Activated CD4-positive, alpha-beta T cell treated with anti-CD3 and anti-CD28 coated beads, Interleukin-2, amount 10 ng/mL, durations not matched to agents 24 days and 14 days (primary cell): ENCODE measurements around the gene FLT1. TPM values are rescaled to one million over a fixed set of nuclear protein-coding genes. Genes with fewer than 3 reads are reported as not detected.

Experiments used
- DNase-seq: peaks from one replicate; pipeline ENCODE4 v3.0.0; 2022
- H3K27ac Mint-ChIP-seq: one replicate; pipeline ENCODE4 v1.8.0; 2022; ENCODE audit warnings: mild to moderate bottlenecking, mixed read lengths
- H3K27me3 Mint-ChIP-seq: one replicate; pipeline ENCODE4 v1.8.0; 2022; ENCODE audit warnings: mixed read lengths
- H3K36me3 Mint-ChIP-seq: one replicate; pipeline ENCODE4 v1.8.0; 2022; ENCODE audit warnings: low read depth, mild to moderate bottlenecking, mixed read lengths
- H3K4me1 Mint-ChIP-seq: one replicate; pipeline ENCODE4 v1.8.0; 2021; ENCODE audit warnings: mixed read lengths
- H3K4me3 Mint-ChIP-seq: one replicate; pipeline ENCODE4 v1.8.0; 2022; ENCODE audit warnings: mild to moderate bottlenecking, moderate library complexity, mixed read lengths
- H3K9me3 Mint-ChIP-seq: one replicate; pipeline ENCODE4 v1.8.0; 2021; ENCODE audit warnings: mixed read lengths
- intact Hi-C: fragments of 100-400 bp; cut with micrococcal nuclease; formaldehyde crosslinking; loops from one replicate; pipeline ENCODE4 v1.15.1; 2023
- total RNA-seq: library from RNA; stranded (reverse); gene quantifications from 2 replicates; pipeline ENCODE4 v1.2.3, GENCODE V29; 2022

FLT1 gene
- total RNA-seq, 1 donor from 2014 or later: 46.7 TPM

GRCh38 chr13:28432816-28433560, 61.9 kb downstream of the FLT1 start:
- intact Hi-C loops: no loop called here
- Mint-ChIP-seq H3K27ac (no peak overlapping the region), H3K27me3 (no peaks in the 10 kb centered on the region), H3K36me3 (peaks cover 25% of the 10 kb centered on the region), H3K4me3 (no peak overlapping the region), H3K9me3 (no peaks in the 10 kb centered on the region), H3K4me1 (peaks cover 6% of the 10 kb centered on the region)
- no peak for DNase-seq

DNA sequence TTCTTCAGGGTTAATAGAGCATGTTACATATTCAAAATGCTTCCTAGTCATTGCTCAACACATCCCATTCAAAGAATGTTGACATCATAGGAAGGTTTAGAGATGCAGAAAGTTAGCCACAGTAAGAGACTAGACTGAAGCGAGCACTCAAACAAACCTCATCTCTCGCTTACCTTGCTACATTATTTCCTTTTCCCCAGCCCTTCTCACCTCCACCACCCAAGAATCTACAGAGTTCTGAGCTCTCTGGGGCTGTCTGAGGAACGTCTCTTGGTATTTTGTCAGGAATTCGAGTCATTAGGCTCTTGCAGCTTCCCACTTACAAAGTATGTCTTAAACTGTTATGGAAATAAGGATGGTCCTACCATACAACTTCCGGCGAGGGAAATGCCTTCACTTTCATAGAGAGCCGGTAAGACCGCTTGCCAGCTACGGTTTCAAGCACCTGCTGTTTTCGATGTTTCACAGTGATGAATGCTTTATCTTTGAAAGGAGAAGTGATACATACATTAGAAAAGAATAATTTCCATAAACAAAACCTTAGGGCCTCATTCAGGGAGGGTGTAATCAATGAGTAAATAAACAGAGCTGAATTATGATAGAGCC, 65.1 kb downstream of the FLT1 start:
- DNase-seq: no peak
- Mint-ChIP-seq H3K36me3 (peaks cover 41% of the 10 kb centered on the region), H3K4me3 (no peak overlapping the region), H3K27me3 (no peaks in the 10 kb centered on the region), H3K9me3 (no peaks in the 10 kb centered on the region), H3K27ac (no peak overlapping the region), H3K4me1 (peaks cover 6% of the 10 kb centered on the region)
- intact Hi-C loops: no loop called here

GRCh38 chr13:28429096-28429495, 65.8 kb downstream of the FLT1 start:
- peaks cover 40% of the 10 kb centered on the region for H3K36me3 Mint-ChIP-seq
- H3K27me3 Mint-ChIP-seq: no peaks in the 10 kb centered on the region
- H3K27ac Mint-ChIP-seq: no peak overlapping the region
- intact Hi-C loops: no loop called here
- DNase-seq: no peak
- no peaks in the 10 kb centered on the region for H3K9me3 Mint-ChIP-seq
- peaks cover 6% of the 10 kb centered on the region for H3K4me1 Mint-ChIP-seq
- no peak overlapping the region for H3K4me3 Mint-ChIP-seq

GRCh38 chr13:28426381-28426780, 68.5 kb downstream of the FLT1 start:
- no peak for DNase-seq
- peaks cover 47% of the 10 kb centered on the region for H3K36me3 Mint-ChIP-seq
- intact Hi-C loops: no loop called here
- H3K9me3 Mint-ChIP-seq: peaks cover 11% of the 10 kb centered on the region
- H3K4me3 Mint-ChIP-seq: no peak overlapping the region
- peaks cover 20% of the 10 kb centered on the region for H3K4me1 Mint-ChIP-seq
- no peaks in the 10 kb centered on the region for H3K27me3 Mint-ChIP-seq
- no peak overlapping the region for H3K27ac Mint-ChIP-seq

GRCh38 chr13:28425793-28426192, 69.1 kb downstream of the FLT1 start:
- peaks cover 45% of the 10 kb centered on the region for H3K36me3 Mint-ChIP-seq
- intact Hi-C loops: no loop called here

GRCh38 chr13:28424541-28424940, 70.4 kb downstream of the FLT1 start:
- Mint-ChIP-seq H3K9me3 (peaks cover 11% of the 10 kb centered on the region), H3K27ac (no peak overlapping the region), H3K4me1 (peaks cover 15% of the 10 kb centered on the region), H3K27me3 (no peaks in the 10 kb centered on the region), H3K4me3 (no peak overlapping the region), H3K36me3 (peaks cover 37% of the 10 kb centered on the region)
- intact Hi-C loops: no loop called here
- DNase-seq: no peak

More at GRCh38 chr13:28425793-28426192, 69.1 kb downstream of the FLT1 start:
- Mint-ChIP-seq H3K27me3 (no peaks in the 10 kb centered on the region), H3K4me3 (no peak overlapping the region), H3K9me3 (peaks cover 11% of the 10 kb centered on the region), H3K4me1 (peaks cover 20% of the 10 kb centered on the region), H3K27ac (no peak overlapping the region)
- no peak for DNase-seq

- H3K4me3 Mint-ChIP-seq: peak overlapping the region; percentile 75
- no peak overlapping the region for H3K27ac Mint-ChIP-seq
These were observed 71.9 kb downstream of the FLT1 start for GRCh38 chr13:28423010-28423409.

GRCh38 chr13:28421676-28422410, 73.1 kb downstream of the FLT1 start:
- Mint-ChIP-seq H3K4me1 (peaks cover 15% of the 10 kb centered on the region), H3K27ac (no peak overlapping the region), H3K9me3 (peaks cover 11% of the 10 kb centered on the region), H3K27me3 (no peaks in the 10 kb centered on the region), H3K36me3 (peaks cover 29% of the 10 kb centered on the region), H3K4me3 (no peak overlapping the region)
- DNase-seq: no peak
- intact Hi-C loops: no loop called here

More at GRCh38 chr13:28423010-28423409, 71.9 kb downstream of the FLT1 start:
- peak; percentile 75 for DNase-seq
- Mint-ChIP-seq H3K4me1 (peaks cover 15% of the 10 kb centered on the region), H3K9me3 (peaks cover 11% of the 10 kb centered on the region), H3K36me3 (peaks cover 33% of the 10 kb centered on the region), H3K27me3 (no peaks in the 10 kb centered on the region)
- intact Hi-C loops: no loop called here

DNA sequence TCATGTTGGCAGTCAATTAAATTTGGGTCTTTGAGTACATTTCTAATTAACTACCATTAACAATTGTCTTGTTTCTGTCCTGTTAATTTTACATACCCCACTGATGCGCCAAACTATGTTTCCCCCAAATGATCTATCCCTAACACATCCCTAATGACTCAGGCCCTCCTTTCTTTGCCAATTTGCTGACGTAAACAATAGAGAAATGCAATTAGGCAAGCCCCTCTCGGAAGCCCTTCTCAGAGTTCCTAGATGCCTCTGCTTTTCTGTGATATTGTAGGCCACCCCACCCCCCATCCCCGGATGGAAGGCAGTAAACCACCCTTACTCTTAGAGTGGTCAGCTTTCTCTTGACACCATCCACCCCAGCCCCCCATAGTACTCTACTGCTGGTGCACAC, 74.2 kb downstream of the FLT1 start:
- H3K9me3 Mint-ChIP-seq: peaks cover 11% of the 10 kb centered on the region
- H3K27me3 Mint-ChIP-seq: no peaks in the 10 kb centered on the region
- peaks cover 22% of the 10 kb centered on the region for H3K36me3 Mint-ChIP-seq
- intact Hi-C loops: no loop called here
- no peak overlapping the region for H3K4me3 Mint-ChIP-seq
- DNase-seq: no peak
- H3K4me1 Mint-ChIP-seq: peaks cover 15% of the 10 kb centered on the region
- no peak overlapping the region for H3K27ac Mint-ChIP-seq

DNA sequence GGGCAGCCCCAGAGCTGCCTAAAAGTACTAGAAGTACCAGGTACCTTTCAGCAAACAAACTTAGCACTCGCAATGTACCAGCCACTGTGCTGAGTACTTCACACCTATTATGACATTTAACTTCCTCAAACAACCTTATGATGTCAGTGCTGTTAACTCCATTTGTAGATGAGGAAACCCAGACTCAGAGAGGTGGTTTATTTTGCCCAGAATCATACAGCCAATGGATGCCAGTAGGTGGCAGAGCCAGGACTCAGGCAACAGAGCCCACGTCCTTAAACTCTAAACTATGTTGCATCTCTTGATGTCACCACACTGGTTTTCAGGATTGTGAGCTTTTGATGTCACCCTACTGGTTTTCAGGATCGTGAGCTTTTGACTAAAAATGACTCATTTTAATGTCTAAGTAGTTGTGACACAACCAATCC, 78.9 kb downstream of the FLT1 start:
- Mint-ChIP-seq H3K4me1 (peaks cover 1% of the 10 kb centered on the region), H3K9me3 (no peaks in the 10 kb centered on the region), H3K36me3 (peaks cover 11% of the 10 kb centered on the region), H3K4me3 (no peak overlapping the region), H3K27me3 (no peaks in the 10 kb centered on the region), H3K27ac (no peak overlapping the region)
- intact Hi-C loops: no loop called here
- DNase-seq: no peak

DNA sequence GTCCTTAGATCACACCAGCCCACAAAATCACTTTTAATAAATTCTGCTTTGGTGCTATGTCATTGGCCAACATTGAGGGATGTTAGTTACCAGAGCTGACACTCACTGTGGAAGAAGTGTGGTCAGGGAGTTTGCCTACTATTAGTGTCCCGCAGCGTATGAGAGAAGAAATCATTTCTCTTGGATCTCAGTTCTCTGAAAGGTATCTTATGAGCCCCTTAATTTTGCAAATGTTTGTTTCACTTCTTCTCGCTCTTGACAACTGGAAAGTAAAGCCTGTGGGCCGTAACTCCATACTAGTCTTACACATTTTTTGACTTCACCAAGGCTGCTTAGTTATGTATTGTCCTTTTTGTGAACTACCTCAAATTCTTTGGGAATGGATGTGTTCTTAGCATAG, 80.9 kb downstream of the FLT1 start:
- Mint-ChIP-seq H3K36me3 (peaks cover 11% of the 10 kb centered on the region), H3K9me3 (no peaks in the 10 kb centered on the region), H3K27ac (no peak overlapping the region), H3K27me3 (no peaks in the 10 kb centered on the region), H3K4me1 (peaks cover 7% of the 10 kb centered on the region), H3K4me3 (no peak overlapping the region)
- no peak for DNase-seq
- intact Hi-C loops: no loop called here

DNA sequence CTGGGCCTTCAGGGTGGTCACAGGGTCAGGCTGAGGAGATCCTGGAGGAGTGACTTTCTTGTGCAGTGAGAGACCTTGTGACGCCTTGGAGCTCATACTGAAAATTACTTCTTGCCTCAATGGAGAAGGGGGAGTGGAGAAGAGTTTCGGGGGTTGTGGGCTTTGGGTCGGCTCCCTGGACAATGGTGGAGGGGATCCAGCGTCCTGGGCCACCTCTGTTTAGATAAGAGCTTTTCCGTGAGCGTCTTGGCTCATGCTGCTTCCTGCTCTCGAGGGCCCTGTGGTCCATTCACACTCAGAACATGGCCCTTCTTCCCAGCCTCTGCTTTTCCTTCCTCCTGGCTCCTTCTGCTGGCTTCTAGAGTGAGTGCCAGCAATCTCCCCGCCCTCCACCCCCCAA, 81.9 kb downstream of the FLT1 start:
- H3K36me3 Mint-ChIP-seq: peaks cover 11% of the 10 kb centered on the region
- intact Hi-C loops: no loop called here
- no peak overlapping the region for H3K4me3 Mint-ChIP-seq
- no peak overlapping the region for H3K27ac Mint-ChIP-seq
- peaks cover 17% of the 10 kb centered on the region for H3K4me1 Mint-ChIP-seq
- no peak for DNase-seq
- no peaks in the 10 kb centered on the region for H3K27me3 Mint-ChIP-seq
- no peaks in the 10 kb centered on the region for H3K9me3 Mint-ChIP-seq

DNA sequence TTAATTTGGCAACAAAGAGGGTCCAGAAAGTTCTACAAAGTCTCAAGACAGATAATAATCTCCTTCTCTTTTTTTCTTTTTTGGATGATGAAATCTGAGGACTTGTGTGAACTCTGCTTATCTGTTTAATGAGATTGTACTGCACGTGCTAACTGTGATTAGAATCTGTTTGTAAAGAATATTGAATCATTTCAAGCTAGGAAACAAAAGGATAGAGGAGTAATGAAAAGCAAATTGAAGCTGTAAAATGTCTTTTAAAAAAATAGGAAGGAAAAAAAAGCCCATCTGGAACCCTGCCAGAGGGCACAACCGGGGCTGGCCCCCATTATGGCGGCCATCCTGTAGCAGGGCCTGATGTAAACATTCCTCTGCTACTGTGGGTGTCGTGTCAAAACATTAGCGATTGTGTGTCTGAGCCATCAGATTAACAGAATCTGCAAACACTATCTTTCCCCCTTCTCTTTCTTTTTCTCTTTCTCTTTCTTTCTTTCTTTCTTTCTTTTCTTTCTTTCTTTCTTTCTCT, 83.0 kb downstream of the FLT1 start:
- no peaks in the 10 kb centered on the region for H3K27me3 Mint-ChIP-seq
- no peak for DNase-seq
- no peak overlapping the region for H3K4me3 Mint-ChIP-seq
- H3K9me3 Mint-ChIP-seq: no peaks in the 10 kb centered on the region
- H3K27ac Mint-ChIP-seq: no peak overlapping the region
- intact Hi-C loops: no loop called here
- peaks cover 17% of the 10 kb centered on the region for H3K4me1 Mint-ChIP-seq
- H3K36me3 Mint-ChIP-seq: peaks cover 7% of the 10 kb centered on the region

- Mint-ChIP-seq H3K36me3 (peaks cover 7% of the 10 kb centered on the region), H3K4me3 (no peak overlapping the region), H3K27ac (peak overlapping the region; percentile 35), H3K9me3 (no peaks in the 10 kb centered on the region), H3K4me1 (peaks cover 17% of the 10 kb centered on the region), H3K27me3 (no peaks in the 10 kb centered on the region)
- DNase-seq: no peak
- intact Hi-C loops: no loop called here
These were observed 84.8 kb downstream of the FLT1 start for GRCh38 chr13:28410096-28410495.
